GM12878 (cell line): ENCODE measurements around the gene PON1. TPM values are rescaled to one million over a fixed set of nuclear protein-coding genes. Genes with fewer than 3 reads are reported as not detected.

Source experiments
- CBFB ChIP-seq: IDR thresholded peaks from 2 replicates; pipeline ENCODE4 v1.6.1; 2016; ENCODE audit warnings: antibody characterized with exemption, low read depth
- PRDM15 ChIP-seq: fragments of 450-650 bp; formaldehyde crosslinking; IDR thresholded peaks from 2 replicates; pipeline ENCODE4 v1.4.0; 2020; ENCODE audit warnings: mild to moderate bottlenecking, moderate library complexity
- ZNF687 ChIP-seq: fragments of 450-650 bp; IDR thresholded peaks from 2 replicates; pipeline ENCODE4 v1.6.1; 2017; ENCODE audit warnings: mild to moderate bottlenecking, moderate library complexity
- ZZZ3 ChIP-seq: IDR thresholded peaks from 2 replicates; pipeline ENCODE4 v1.6.1; 2011; ENCODE audit warnings: low read depth; ENCODE audit not compliant: control insufficient read depth, insufficient read length
- polyA plus RNA-seq, 11 experiments: library from polyadenylated mRNA; depleted of rRNA in 4 of 11; unstranded in 6 of 11; stranded (reverse) in 5 of 11; fragments of >200 nt; fragmentation: Nextera tagmentation in 4 of 11; fragmentation: Illumina TruSeq in 1 of 11; extraction: Ambion mirVana in 4 of 11; extraction: Trizol in 1 of 11; gene quantifications; 1 replicate in 1 of 11; 2 replicates in 10 of 11; pipeline versions ENCODE4 v1.2.1 to v1.2.3, GENCODE V29; 2011 to 2016; ENCODE audit warnings: inconsistent platforms in 2 of 11, missing spikeins in 2 of 11, low read depth in 1 of 11
- total RNA-seq, 4 experiments: library from RNA; depleted of rRNA in 3 of 4; stranded (reverse); fragments of >200 nt in 3 of 4; fragmentation: Illumina TruSeq in 1 of 4; extraction: Trizol in 1 of 4; gene quantifications; 2 replicates each; pipeline versions ENCODE4 v1.2.1 to v1.2.3, GENCODE V29; 2013 to 2021

PON1 gene
- total and polyA plus RNA-seq, 10 of the 15 experiments (the other 5 are each of a cell fraction or from before 2014, with no cell fraction given): 0.10 to 0.26 (median 0.23) TPM; not detected in 4

DNA sequence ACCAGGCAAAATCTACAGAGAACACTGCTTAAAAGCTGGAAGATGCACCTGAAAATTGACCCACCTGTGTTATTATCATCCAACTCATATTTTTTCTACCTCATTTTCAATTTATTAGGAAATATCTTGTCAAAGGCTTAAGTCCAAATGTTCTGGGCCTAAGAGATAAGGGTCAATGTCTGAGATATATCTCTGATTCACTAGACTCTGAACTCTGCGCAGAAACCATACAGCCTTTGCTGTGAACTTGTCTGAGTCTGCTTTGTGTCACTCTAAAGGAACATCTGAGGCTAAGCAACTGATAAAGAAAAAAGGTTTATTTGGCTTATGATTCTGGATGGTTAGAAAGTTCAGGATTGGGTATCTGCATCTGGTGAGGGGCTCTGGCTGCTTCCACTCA, 3.7 kb downstream of the PON1 start (continued):
- TF ChIP-seq ZNF687 (no peak), CBFB (no peak), PRDM15 (no peak), ZZZ3 (no peak)
- TF ChIP-seq, all 136 proteins: peak for 0
